Dedifferentiated amniotic fluid mesenchymal stem cell (primary cell): ENCODE results near the gene OGDH.
"Not testable (repeated sequence)": the region's sequence is repeated elsewhere in the genome, so short reads cannot be mapped to it uniquely, and the experiment has no call there.

Experiments used
- DNase-seq: peaks from one replicate; pipeline ENCODE4 v3.0.0-alpha.2; 2016; ENCODE audit errors: extremely low spot score

OGDH gene

DNA sequence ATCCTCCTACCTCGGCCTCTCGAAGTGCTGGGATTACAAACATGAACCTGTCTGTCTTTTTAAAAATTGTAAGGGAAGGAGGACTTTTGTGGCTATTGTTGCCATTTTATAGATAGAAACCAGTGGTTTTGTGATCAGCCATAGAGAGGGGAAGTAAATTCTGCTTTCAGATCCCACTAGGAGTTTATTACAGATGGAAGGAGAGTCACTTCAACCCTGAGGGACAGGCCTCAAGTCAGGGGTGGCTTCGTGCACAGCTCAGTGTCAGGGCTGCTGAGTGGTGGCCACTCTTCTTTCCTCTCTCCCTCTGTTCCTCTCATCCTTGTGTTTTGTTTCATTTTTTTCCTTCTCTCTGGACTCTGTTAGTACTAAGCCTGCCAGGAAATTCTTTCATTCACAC lies 60.8 kb downstream of the OGDH start:
- no peak for DNase-seq

DNA sequence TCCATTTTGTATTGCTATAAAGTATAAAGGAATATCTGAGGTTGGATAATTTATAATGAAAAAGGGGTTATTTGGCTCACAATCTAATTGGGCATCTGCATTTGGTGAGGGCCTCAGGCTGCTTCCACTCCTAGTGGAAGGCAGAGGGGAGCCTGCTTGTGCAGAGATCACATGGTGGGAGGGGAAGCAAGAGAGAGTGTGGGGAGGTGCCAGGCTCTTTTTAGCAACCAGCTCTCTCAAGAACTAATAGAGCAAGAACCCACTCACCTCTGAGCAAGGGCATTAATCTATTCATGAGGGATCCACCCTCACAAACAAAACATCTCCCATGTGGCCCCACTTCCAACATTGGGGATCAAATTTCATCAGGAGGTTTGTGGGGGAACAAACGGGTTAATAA lies 64.6 kb downstream of the OGDH start:
- DNase-seq, result no peak

DNA sequence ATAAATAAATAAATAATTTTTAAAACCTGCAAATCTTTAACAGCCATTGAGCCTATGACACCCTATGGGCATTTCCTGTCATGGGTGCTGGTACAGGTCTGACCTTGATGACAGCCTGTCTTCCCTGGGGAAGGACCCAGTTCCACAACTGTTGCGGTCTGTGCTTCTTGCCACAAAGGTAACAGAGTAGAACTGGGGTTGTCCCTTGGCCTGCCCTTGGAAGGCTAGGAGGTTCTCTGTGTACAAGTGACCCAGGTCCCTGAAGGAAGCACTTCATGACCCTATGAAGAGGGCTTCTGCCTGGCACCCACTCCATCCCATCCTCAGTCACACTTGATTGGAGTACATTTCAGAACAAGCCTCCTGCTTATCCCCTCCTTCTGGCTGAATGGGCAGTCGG lies 66.9 kb downstream of the OGDH start:
- DNase-seq, result no peak

DNA sequence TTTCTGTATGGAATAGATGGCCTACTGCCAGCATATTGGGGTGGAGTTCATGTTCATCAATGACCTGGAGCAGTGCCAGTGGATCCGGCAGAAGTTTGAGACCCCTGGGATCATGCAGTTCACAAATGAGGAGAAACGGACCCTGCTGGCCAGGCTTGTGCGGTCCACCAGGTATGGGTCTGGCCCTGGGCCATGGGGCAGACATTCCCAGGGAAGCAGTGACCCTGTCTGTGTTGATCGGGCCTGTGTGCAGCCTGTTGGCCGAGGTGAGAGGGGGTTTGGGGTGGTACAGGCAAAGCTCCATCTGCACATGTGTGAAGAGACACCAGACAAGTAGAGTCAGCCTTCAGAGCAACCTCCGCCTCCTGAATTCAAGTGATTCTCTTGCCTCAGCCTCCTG lies 67.3 kb downstream of the OGDH start:
- no peak for DNase-seq

DNA sequence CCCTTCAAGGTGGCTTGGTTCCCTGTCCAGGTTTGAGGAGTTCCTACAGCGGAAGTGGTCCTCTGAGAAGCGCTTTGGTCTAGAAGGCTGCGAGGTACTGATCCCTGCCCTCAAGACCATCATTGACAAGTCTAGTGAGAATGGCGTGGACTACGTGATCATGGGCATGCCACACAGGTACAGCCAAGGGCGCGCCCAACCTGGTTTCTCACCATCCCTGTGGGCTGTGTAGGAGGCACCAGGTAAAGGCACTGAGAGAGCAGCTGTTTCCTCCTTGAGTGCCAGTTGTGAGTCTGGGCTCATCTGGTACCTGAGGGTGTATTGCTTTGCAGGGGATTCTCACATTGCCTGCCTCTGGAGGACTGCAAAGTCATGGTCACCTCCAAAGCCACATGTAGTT lies 68.0 kb downstream of the OGDH start:
- DNase-seq, result no peak

DNA sequence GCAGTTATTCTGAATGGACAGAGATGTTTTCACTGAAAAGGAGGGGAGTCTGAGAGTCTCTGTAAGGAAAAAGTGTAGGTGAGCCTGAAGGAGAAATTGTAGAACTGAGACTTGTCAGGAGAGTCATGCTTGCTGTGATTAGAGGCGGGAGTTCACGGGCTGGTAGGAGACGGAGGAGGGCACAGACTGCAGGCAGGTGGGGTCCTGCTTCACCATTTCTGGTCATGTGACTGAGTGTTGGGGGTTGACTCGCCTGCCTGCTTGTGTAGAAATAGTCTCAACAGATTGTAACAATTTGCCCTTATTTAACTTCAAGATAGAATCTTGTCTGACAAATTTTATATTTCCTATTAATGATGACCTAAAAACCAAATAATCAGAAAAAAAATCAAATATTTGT lies 70.3 kb downstream of the OGDH start:
- no peak for DNase-seq

DNA sequence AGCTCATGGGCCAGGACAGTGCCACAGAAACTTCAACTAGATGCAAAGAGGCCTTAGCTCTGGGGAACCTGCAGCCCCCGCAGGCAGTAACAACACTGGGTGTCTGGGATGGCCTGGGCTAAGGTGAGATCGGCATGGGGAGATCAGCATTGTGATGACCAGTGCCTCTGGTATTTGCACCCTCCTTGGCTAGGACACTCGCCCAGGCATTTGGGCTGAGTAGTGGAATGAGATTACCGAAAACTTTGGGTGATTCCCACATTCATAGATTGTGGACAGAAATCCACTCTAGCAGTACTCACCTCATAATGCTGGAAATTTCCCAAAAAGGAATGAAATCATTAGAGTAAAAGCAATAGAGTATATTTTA lies 71.7 kb downstream of the OGDH start:
- no peak for DNase-seq

DNA sequence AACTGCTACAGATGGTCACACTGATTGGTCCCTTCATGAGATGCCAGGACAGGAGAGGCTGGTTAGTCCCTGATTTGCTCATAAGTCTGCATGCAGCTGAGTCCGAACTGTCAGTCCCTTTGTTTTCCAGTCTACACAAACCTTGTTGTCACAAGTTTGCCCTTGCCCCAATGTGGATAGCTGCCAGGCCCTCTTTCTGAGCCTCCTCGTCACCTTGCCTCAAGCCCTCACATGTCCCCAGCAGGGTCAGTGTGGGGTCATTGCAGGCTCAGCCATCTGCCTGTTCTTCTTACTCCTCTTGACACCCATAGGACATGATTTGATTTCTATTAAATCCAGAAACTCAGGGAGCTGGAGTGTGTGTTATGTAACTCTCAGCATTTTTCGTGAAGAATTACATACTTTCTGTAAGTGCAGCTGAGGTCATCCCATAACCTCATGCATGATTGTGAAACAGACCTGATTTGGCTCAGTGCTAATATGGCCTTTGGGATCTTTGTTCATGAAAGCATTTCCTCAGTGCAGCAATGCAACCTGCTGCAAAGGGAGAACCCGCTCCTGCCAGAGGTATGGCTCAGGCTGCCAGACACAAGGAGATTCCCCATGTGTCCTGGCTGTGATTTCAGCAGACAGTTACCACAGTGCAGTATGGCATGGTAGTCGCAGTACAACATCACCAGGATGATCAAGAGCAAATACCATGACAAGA lies 72.2 kb downstream of the OGDH start:
- peak; percentile 58 for DNase-seq

DNA sequence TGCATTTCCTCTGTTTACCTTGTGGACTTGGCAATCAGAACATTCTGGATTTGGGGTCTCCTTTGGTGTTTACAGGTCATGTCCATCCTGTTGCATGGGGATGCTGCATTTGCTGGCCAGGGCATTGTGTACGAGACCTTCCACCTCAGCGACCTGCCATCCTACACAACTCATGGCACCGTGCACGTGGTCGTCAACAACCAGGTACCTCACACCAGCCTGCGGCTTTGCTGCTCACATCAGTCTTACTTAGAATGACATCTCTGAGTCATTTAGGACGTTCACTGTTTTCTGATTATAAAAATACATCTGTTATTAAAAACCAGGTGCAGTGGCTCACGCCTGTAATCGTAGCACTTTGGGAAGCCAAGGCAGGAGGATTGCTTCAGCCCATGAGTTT lies 75.2 kb downstream of the OGDH start:
- no peak for DNase-seq

DNA sequence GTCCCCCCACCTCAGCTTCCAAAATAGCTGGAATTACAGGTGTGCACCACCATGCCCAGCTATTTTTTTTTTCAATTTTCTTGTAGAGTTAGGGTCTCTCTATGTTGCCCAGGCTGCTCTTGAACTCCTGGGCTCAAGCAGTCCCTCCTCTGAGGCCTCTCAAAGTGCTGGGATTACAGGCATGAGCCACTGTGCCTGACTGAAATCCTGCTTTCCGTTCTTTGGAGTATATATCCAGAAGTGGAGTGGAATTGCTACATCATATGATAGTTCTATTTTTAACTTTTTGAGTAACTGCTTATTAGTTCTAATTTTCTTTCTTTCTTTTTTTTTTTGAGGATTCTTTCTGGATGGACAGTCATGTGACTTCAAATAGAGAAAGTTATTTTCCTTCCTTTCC lies 79.3 kb downstream of the OGDH start:
- DNase-seq, result no peak

DNA sequence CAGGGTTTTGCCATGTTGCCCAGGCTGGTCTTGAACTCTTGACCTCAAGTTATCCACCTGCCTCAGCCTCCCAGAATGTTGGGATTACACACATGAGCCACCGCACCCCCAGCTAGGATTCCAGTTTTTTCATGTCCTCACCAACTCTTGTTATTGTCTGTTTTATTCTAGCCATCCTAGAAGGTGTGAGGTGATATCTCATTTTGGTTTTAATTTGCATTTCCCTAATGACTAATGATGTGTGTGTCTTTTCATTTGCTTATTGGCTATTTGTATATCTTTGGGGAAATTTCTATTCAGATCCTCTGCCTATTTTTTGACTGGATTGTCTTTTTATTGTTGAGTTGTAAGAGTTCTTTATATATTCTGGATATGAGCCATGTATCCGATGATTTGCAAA lies 83.0 kb downstream of the OGDH start:
- DNase-seq, result no peak

DNA sequence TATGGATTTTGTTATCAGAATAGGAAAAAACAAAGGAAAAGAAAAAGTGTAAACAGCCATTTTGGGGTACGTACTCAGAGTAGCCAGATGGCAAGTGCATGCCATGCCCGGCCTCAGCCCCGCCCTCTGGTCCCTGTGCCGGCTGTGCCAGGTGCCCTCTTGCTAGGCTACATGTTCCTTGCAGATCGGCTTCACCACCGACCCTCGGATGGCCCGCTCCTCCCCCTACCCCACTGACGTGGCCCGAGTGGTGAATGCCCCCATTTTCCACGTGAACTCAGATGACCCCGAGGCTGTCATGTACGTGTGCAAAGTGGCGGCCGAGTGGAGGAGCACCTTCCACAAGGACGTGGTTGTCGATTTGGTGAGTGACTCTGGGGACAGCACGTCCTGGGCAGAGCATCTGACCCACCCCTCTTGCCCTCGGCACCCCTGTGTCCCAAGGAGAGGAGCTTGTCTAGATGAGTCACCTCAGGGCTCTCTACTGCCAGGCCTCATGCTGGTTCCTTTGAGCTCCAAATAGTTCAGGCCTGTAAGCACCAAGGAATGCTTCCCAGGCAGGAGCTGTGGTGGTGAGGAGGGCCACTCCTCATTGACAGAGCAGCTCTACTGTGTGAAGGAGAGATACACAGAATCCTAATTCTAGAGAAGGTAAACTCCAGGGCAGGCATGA lies 87.3 kb downstream of the OGDH start:
- peak; percentile 38 for DNase-seq

DNA sequence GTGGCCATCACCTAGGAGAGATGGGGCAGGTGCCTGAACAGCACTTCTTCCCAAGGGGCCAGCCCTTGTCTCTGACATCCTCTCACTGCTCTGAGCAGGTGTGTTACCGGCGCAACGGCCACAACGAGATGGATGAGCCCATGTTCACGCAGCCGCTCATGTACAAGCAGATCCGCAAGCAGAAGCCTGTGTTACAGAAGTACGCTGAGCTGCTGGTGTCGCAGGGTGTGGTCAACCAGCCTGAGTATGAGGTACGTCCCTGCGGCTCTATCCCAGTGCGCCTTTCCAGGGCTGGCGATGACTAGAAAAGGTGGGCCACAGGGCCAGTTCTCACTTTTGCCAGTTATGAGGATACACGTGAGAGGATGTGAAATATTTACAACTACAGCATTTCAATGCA lies 87.9 kb downstream of the OGDH start:
- no peak for DNase-seq

DNA sequence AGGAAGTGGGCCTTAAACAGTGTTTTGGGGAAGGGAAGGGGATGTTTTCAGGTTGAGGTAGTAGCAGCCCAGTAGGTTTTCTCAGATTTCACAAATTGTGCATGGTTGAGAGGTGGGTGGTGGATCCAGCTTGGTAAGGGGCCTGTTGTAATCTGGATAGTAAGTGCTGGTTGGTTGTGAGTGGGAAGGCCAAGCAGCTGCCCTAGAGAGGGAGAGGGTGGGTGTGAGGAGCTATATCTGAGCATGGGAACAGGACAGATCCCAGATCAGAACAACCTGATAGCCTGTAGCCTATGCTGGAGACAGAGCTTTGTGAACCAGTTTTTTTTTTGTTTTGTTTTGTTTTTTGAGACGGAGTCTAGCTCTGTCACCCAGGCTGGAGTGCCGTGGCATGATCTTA lies 88.3 kb downstream of the OGDH start:
- DNase-seq, result no peak

DNA sequence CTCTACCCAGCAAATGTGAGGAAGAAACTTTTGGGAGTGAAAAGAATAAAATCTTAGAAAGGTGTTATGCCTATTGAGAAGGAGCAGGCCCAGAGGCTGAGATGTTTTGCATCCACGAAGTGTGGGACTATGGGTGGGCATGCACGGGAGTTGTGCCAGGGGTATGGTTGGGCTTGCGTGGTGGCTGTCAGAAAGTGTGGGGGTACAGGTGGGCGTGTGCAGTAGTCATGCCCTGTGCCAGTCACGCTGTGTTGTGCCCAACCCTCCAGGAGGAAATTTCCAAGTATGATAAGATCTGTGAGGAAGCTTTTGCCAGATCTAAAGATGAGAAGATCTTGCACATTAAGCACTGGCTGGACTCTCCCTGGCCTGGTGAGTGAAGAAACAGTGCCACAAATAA lies 89.3 kb downstream of the OGDH start:
- DNase-seq, result no peak

DNA sequence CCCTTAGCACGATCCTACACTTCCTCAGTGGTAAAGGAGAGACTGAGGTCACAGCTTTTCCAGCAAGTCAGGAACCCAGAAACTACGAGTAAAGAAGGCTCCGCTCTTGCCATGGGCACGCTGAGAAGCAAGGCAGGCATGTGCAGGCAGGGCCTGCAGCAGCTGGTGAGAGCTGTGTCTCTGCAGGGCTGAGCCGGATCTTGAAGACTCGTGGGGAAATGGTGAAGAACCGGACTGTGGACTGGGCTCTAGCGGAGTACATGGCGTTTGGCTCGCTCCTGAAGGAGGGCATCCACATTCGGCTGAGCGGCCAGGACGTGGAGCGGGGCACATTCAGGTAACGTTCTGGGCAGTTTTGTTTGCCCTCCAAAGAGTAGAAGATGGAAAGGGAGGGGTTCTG lies 90.3 kb downstream of the OGDH start:
- no peak for DNase-seq

DNA sequence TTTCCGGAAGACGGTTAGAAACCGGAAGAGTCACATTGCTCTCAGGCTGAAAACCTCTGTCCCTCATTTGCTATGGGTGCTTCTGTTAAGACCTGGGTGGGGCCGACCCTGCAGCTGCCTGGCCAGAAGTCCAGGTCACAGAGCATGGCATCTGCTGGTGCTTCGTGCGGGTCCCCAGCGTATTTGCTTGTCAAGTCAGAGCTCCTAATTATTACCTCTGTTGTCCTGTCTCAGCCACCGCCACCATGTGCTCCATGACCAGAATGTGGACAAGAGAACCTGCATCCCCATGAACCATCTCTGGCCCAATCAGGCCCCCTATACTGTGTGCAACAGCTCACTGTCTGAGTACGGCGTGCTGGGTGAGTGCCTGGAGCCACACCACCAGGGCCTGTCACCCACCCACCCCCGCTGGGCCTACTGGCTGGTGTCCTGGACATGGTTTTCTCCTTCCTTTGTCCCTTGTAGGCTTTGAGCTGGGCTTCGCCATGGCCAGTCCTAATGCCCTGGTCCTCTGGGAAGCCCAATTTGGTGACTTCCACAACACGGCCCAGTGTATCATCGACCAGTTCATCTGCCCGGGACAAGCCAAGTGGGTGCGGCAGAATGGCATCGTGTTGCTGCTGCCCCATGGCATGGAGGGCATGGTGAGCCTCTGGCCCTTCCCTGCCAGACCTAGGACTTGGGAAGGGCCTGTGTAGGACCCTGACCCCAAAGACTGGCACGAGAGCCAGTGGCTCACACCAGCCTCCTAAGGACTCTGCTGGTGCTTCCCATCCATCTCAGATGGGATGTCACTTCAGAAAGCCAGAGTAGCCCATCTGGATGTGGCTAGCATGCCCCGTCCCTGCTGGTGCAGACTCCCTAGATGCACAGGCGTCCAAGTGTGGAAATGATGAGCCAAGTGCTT lies 91.0 kb downstream of the OGDH start:
- DNase-seq, result no peak

DNA sequence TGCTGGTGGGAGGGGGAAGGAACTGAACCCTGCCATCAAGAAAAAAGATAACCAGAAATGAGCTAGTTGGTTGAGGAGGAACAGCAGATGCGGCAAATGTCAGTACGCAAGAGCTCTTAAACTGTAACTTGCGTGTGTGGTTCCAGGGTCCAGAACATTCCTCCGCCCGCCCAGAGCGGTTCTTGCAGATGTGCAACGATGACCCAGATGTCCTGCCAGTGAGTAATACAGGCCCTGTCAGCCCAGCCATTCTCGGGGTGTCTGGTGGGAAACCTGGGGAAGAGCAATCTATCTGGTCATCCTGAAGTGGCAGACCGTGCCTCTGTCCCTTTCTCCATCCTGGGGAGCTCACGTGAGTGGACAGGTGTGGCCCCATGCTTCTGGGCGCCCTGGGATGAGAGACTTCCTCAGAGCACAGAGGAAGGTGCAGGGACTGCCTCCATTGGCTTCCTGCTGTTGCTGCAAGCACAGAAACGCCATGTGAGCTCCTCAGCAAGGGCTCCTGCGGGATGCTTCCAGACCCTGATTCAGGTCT lies 91.7 kb downstream of the OGDH start:
- DNase-seq, result no peak

DNA sequence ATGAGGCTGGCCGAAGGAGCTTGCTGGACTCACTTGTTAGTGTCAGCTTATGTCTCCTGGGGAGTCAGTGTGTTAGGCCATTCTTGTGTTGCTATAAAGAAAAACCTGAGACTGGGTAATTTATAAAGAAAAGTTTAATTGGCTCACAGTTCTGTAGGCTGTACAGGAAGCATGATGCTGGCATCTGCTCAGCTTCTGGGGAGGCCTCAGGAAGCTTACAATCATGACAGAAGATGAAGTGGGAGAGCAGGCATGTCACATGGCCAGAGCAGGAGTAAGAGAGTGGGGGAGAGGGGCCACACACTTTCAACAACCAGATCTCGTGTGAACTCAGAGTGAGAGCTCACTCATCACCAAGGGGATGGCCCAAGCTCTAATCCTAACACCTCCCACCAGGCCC lies 93.2 kb downstream of the OGDH start:
- DNase-seq, result not testable (repeated sequence)

DNA sequence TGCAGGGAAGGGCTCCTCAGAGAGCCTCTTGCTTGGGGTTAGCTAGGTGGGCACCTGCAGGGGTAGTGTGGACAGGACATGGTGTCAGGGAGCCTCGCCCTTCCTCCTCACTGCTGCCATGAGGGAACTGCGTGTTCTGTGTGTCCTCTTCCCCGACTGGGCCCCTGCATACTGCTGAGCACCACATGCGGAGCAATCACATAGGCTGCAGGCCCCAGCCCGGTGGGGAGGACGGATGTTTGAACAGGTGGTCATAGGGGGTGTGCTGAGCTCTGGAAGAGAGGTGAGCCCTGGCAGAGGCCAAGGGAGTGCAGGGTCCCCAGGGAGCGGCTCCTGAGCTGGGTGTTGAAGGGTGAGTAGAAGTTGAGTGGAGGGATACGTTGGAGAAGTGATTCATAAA lies 93.9 kb downstream of the OGDH start:
- DNase-seq, result no peak

DNA sequence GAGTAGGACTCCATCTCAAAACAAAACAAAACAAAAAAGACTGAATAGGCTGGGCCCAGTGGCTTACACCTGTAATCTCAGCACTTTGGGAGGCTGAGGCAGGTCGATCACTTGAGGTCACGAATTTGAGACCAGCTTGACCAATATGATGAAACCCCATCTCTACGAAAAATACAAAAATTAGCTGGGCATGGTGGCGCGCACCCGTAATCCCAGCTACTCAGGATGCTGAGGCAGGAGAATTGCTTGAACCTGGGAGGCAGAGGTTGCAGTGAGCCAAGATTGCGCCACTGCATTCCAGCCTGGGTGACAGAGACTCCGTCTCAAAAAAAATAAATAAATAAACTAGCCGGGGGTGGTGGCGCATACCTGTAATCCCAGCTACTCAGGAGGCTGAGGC lies 97.0 kb downstream of the OGDH start:
- DNase-seq, result not testable (repeated sequence)

DNA sequence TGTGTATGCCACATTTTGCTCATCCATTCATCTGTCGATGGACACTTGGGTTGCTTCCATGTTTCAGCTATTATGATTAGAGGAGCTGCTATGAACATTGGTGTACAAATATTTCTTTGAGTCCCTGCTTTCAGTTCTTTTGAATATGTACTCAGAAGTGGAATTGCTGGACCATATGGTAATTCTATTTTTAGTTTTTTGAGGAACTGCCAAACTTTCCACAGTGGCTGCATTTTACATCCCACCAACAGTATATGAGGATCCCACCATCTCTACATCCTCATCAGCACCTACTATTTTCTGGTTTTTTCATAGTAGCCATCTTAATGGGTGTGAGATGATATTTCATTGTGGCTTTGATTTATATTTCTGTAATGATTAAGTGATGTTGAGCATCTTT lies 97.5 kb downstream of the OGDH start:
- DNase-seq, result no peak

DNA sequence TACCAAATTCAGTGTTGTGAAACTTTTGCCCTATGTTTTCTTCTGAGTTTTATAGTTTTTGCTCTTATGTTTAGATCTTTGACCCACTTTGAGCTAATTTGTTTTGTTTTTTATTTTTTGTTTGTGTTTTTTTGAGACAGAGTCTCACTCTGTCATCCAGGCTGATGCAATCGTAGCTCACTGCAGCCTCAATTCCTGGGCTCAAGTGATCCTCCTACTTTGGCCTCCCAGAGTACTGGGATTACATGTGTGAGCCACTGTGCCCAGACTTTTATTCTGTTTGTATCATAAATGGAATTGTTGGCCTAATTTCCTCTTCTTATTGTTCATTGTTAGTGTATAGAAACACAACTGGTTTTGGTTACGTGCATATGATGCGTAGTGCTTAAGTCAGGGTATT lies 99.0 kb downstream of the OGDH start:
- DNase-seq, result no peak
